ENCODE data around the gene ZCWPW1.

- TF ChIP-seq CTCF (IDR thresholded peaks at IDR 0.05) (no peak), POLR2A (IDR thresholded peaks at IDR 0.05) (no peak)
Observed at GRCh38 chr7:100352984-100353684, 75.4 kb downstream of the ZCWPW1 start.
